GM23248 (cell line): Measurements from ENCODE around the gene ACVR2B. TPM values are rescaled to one million over a fixed set of nuclear protein-coding genes. Genes with fewer than 3 reads are reported as not detected.

Experiments used
- DNase-seq: peaks from one replicate; pipeline ENCODE4 v3.0.0-alpha.2; 2015
- H2AFZ ChIP-seq: fragments of 200-600 bp; sonication (generic); 2 replicates; pipeline ENCODE4 v1.6.1; 2016; ENCODE audit warnings: antibody characterized with exemption
- H3F3A ChIP-seq: fragments of 200-600 bp; sonication (generic); 2 replicates; pipeline ENCODE4 v1.6.1; 2016; ENCODE audit warnings: mild to moderate bottlenecking, antibody characterized with exemption, mixed run types; ENCODE audit not compliant: insufficient read depth
- H3K27ac ChIP-seq: fragments of 200-600 bp; sonication (generic); 2 replicates; pipeline ENCODE4 v1.5.1; 2016; ENCODE audit warnings: mild to moderate bottlenecking
- H3K27me3 ChIP-seq: fragments of 200-600 bp; sonication (generic); replicated peaks from 2 replicates; pipeline ENCODE4 v1.6.1; 2016; ENCODE audit warnings: mild to moderate bottlenecking; ENCODE audit not compliant: insufficient read depth
- H3K36me3 ChIP-seq: fragments of 200-600 bp; sonication (generic); 2 replicates; pipeline ENCODE4 v1.6.1; 2016; ENCODE audit warnings: low read depth, mild to moderate bottlenecking
- H3K4me1 ChIP-seq: fragments of 200-600 bp; sonication (generic); 2 replicates; pipeline ENCODE4 v1.6.1; 2016; ENCODE audit warnings: mild to moderate bottlenecking; ENCODE audit not compliant: insufficient read depth
- H3K4me2 ChIP-seq: fragments of 200-600 bp; sonication (generic); one replicate; pipeline ENCODE4 v1.6.1; 2016; ENCODE audit warnings: mild to moderate bottlenecking; ENCODE audit not compliant: unreplicated experiment
- H3K4me3 ChIP-seq: fragments of 200-600 bp; sonication (generic); 2 replicates; pipeline ENCODE4 v1.5.1; 2016; ENCODE audit warnings: mild to moderate bottlenecking
- H3K79me2 ChIP-seq: fragments of 200-600 bp; sonication (generic); 2 replicates; pipeline ENCODE4 v1.6.1; 2016; ENCODE audit warnings: mild to moderate bottlenecking; ENCODE audit not compliant: insufficient read depth
- H3K9ac ChIP-seq: fragments of 200-600 bp; sonication (generic); 2 replicates; pipeline ENCODE4 v1.6.1; 2016; ENCODE audit warnings: mild to moderate bottlenecking
- H3K9me2 ChIP-seq: fragments of 200-600 bp; sonication (generic); 2 replicates; pipeline ENCODE4 v1.6.1; 2016; ENCODE audit warnings: mixed run types, mild to moderate bottlenecking, moderate library complexity; ENCODE audit not compliant: insufficient read depth
- H3K9me3 ChIP-seq: fragments of 200-600 bp; sonication (generic); one replicate; pipeline ENCODE4 v1.6.1; 2017; ENCODE audit warnings: low read depth
- H4K20me1 ChIP-seq: fragments of 200-600 bp; sonication (generic); 2 replicates; pipeline ENCODE4 v1.6.0; 2016; ENCODE audit not compliant: insufficient read depth
- EZH2 ChIP-seq: fragments of 200-600 bp; sonication (generic); IDR thresholded peaks from 2 replicates; pipeline ENCODE4 v1.6.1; 2018; ENCODE audit warnings: antibody characterized with exemption, mild to moderate bottlenecking; ENCODE audit not compliant: insufficient read depth, poor library complexity, severe bottlenecking
- EZH2phosphoT487 ChIP-seq: fragments of 200-600 bp; sonication (generic); IDR thresholded peaks from 2 replicates; pipeline ENCODE4 v1.6.1; 2018; ENCODE audit warnings: antibody characterized with exemption, moderate library complexity, mild to moderate bottlenecking, low read depth; ENCODE audit not compliant: insufficient read depth
- WGBS, 2 experiments: methylation state at CpG; one replicate each; pipeline ENCODE4 v1.1.6; 2015 to 2017; ENCODE audit warnings: low lambda C conversion rate in 2 of 2, low coverage in 1 of 2; ENCODE audit errors: missing lambda C conversion rate in 2 of 2; 5-methylcytosine and 5-hydroxymethylcytosine counted together
- in situ Hi-C: fragments of 300-500 bp; cut with MboI; formaldehyde crosslinking; loops from 2 replicates; pipeline ENCODE4 v1.15.0; 2020
- polyA plus RNA-seq: library from polyadenylated mRNA; unstranded; fragments of >200 nt; fragmentation: Nextera tagmentation; extraction: Ambion mirVana; gene quantifications from 2 replicates; pipeline ENCODE4 v1.2.1, GENCODE V29; 2016
- total RNA-seq: library from RNA; depleted of rRNA; stranded (reverse); fragments of >200 nt; shearing (Covaris generic); gene quantifications from 2 replicates; pipeline ENCODE4 v1.2.3, GENCODE V29; 2014

ACVR2B gene
- total and polyA plus RNA-seq, 2 experiments from 2014 or later: 0.16 to 0.76 TPM

DNA sequence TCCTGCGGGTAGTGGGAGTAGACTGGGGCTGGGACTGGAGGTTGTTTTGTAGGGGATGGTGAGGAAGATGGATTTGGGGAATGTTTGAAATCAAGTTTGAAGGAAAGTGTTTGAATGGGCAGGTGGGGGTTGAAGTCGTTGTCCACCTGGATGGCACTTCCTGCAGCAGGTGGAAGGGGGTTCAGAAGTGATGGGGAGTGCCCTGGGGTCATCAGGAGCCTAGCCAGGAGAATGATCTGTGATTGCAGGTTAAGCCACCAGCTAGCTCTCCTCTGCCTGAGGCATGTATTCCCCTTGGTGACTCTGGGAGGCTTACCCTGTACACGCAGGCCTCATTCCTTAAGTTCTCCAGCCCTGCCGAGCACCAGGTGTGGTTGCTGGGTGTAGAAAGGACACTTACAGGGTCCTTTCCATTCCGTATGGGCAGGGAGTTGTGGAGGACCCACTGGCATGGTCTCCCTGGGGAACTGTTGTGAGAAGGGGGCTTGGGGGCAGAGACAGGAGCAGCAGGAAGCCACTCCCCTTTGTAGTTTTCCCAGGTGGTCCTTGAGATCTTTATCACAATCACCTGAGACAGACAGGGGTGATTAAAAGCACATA is 22.6 kb downstream of the ACVR2B start:
- in situ Hi-C loops: loop anchor here (25.0 kb wide), 1 partner anchor 364 kb away; no protein-coding TSS in a partner anchor
- no peak overlapping the region for H3K4me2 ChIP-seq
- no peaks in the 10 kb centered on the region for H3K79me2 ChIP-seq
- H3K9ac ChIP-seq: no peak overlapping the region
- H3K36me3 ChIP-seq: no peaks in the 10 kb centered on the region
- H4K20me1 ChIP-seq: no peaks in the 10 kb centered on the region
- H3K4me3 ChIP-seq: no peak overlapping the region
- H3K9me3 ChIP-seq: no peaks in the 10 kb centered on the region
- no peaks in the 10 kb centered on the region for H3K4me1 ChIP-seq
- no peaks in the 10 kb centered on the region for H3K9me2 ChIP-seq
- no peak for DNase-seq
- no peaks in the 10 kb centered on the region for H3K27me3 ChIP-seq
- H2AFZ ChIP-seq: no peak overlapping the region
- H3F3A ChIP-seq: no peaks in the 10 kb centered on the region
- no peak overlapping the region for H3K27ac ChIP-seq
- WGBS, 2 experiments: 82 to 85% methylated on average over 4 of the region's 5 CpGs
- no peak for TF ChIP-seq EZH2phosphoT487
- TF ChIP-seq EZH2: no peak

DNA sequence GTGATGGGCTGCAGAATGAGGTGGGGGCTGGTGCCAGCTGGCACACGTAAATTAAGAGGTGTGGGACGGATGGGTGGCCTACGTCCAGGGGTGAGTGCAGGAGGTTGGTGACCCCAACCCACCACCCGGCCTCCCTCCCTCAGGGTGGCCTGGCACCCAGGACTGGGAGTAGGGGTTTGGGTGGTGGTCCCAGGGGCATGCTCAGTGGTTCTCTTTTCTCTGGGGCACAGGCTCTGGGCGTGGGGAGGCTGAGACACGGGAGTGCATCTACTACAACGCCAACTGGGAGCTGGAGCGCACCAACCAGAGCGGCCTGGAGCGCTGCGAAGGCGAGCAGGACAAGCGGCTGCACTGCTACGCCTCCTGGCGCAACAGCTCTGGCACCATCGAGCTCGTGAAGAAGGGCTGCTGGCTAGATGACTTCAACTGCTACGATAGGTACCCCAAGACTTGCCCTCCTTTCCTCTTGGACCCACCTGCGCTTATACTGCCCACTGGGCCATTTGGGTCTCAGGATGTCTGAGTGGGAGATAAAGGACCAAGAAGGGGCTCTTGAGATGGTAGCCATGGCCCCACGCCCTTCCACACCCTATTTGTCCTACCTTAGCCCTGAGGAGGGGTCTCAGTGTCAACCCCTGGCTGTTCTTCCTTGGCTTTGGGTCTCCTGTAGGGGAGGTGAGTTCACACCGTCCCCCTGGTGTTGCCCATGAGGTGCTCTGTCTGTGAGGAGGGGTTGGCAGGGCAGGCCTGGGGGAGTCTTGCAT is 23.5 kb downstream of the ACVR2B start:
- in situ Hi-C loops: loop anchor here (25.0 kb wide), 1 partner anchor 365 kb away; no protein-coding TSS in a partner anchor
- TF ChIP-seq EZH2phosphoT487 (no peak), EZH2 (no peak)
- no peaks in the 10 kb centered on the region for H3K27me3 ChIP-seq

DNA sequence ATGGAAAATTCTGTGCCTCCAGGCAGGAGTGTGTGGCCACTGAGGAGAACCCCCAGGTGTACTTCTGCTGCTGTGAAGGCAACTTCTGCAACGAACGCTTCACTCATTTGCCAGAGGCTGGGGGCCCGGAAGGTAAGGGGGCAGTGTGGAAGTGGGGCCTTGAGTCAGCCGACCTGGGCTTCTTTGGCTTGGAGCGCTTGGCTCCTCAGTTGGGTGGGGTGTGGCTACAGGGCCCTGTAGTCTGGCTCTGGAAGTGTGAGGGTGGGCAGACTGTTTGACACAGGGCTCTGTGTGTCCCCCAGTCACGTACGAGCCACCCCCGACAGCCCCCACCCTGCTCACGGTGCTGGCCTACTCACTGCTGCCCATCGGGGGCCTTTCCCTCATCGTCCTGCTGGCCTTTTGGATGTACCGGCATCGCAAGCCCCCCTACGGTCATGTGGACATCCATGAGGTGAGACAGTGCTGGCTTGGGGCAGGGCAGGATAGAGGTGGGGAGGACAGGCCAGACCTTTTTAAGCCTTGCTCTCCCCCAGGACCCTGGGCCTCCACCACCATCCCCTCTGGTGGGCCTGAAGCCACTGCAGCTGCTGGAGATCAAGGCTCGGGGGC is 24.3 kb downstream of the ACVR2B start:
- 87 to 88% methylated on average over 15 of the region's 15 CpGs for WGBS, 2 experiments
- Histone ChIP-seq H3K27ac (no peak overlapping the region), H3F3A (no peaks in the 10 kb centered on the region), H3K36me3 (0 out of 2 replicates have a peak, but pooled peaks cover 3% of the 10 kb centered on the region), H3K79me2 (no peaks in the 10 kb centered on the region), H4K20me1 (no peaks in the 10 kb centered on the region), H3K27me3 (no peaks in the 10 kb centered on the region), H3K9me2 (no peaks in the 10 kb centered on the region), H3K9me3 (no peaks in the 10 kb centered on the region), H3K9ac (no peak overlapping the region), H3K4me1 (no peaks in the 10 kb centered on the region), H3K4me3 (no peak overlapping the region), H3K4me2 (no peak overlapping the region), H2AFZ (no peak overlapping the region)
- TF ChIP-seq EZH2phosphoT487: no peak
- TF ChIP-seq EZH2: no peak
- in situ Hi-C loops: loop anchor here (25.0 kb wide), 1 partner anchor 366 kb away; no protein-coding TSS in a partner anchor
- DNase-seq: no peak

More for the DNA sequence above, 23.5 kb downstream of the ACVR2B start:
- 80 to 82% methylated on average over 15 to 21 of the region's 21 CpGs for whole genome bisulfite sequencing, 2 experiments
- Histone ChIP-seq H2AFZ (no peak overlapping the region), H4K20me1 (no peaks in the 10 kb centered on the region), H3K36me3 (0 out of 2 replicates have a peak, but pooled peaks cover 3% of the 10 kb centered on the region), H3K27ac (no peak overlapping the region), H3K4me1 (no peaks in the 10 kb centered on the region), H3K9me3 (no peaks in the 10 kb centered on the region), H3K4me3 (no peak overlapping the region), H3K79me2 (no peaks in the 10 kb centered on the region), H3K9me2 (no peaks in the 10 kb centered on the region), H3F3A (no peaks in the 10 kb centered on the region), H3K4me2 (no peak overlapping the region), H3K9ac (no peak overlapping the region)
- DNase-seq: no peak

DNA sequence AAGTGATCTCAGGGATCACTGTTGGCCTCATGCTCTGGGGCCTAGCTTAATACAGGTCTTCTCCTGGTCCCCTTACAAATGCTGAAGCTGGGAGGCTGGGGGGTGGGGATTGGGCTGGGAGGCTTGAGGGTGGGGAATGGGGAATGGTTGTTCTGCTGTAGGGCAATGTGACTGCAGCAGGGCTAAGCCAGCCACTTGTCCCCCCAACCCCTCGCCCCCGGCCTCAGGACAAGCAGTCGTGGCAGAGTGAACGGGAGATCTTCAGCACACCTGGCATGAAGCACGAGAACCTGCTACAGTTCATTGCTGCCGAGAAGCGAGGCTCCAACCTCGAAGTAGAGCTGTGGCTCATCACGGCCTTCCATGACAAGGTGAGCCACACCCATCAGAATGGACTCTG is 25.2 kb downstream of the ACVR2B start:
- H3K79me2 ChIP-seq: no peaks in the 10 kb centered on the region
- H3K9me2 ChIP-seq: no peaks in the 10 kb centered on the region
- no peak for DNase-seq
- H4K20me1 ChIP-seq: no peaks in the 10 kb centered on the region
- H2AFZ ChIP-seq: no peak overlapping the region
- H3F3A ChIP-seq: no peaks in the 10 kb centered on the region
- WGBS, 2 experiments: 83 to 94% methylated on average over 7 to 9 of the region's 9 CpGs
- H3K4me2 ChIP-seq: no peak overlapping the region
- no peak overlapping the region for H3K4me3 ChIP-seq
- in situ Hi-C loops: loop anchor here (25.0 kb wide), 1 partner anchor 367 kb away; no protein-coding TSS in a partner anchor
- H3K9ac ChIP-seq: no peak overlapping the region
- H3K36me3 ChIP-seq: 0 out of 2 replicates have a peak, but pooled peaks cover 3% of the 10 kb centered on the region
- H3K27ac ChIP-seq: no peak overlapping the region
- no peaks in the 10 kb centered on the region for H3K27me3 ChIP-seq
- no peaks in the 10 kb centered on the region for H3K9me3 ChIP-seq
- no peaks in the 10 kb centered on the region for H3K4me1 ChIP-seq
- TF ChIP-seq EZH2 (no peak), EZH2phosphoT487 (no peak)
